AG04449 (cell line): ENCODE data around the gene ALS2CL.

Experiments
- CTCF ChIA-PET: fragments of 350-600 bp; formaldehyde crosslinking; extraction: SDS; loops from one replicate; lab custom pipeline; 2021; ENCODE audit warnings: antibody characterized with exemption; lab: Yijun Ruan, JAX
- POLR2A ChIA-PET: fragments of 400-600, 350-600 bp; formaldehyde crosslinking; extraction: SDS; loops from one replicate; lab custom pipeline; 2020; ENCODE audit warnings: antibody characterized with exemption, inconsistent platforms; lab: Yijun Ruan, JAX
- DNase-seq: peaks from one replicate; pipeline ENCODE4 v3.0.0-alpha.2; 2010; ENCODE audit warnings: low read depth, low spot score
- H3K4me3 ChIP-seq: 2 replicates; pipeline ENCODE4 v1.5.1; 2011; ENCODE audit warnings: low read depth, mild to moderate bottlenecking, control low read depth, low read length
- CTCF ChIP-seq: IDR thresholded peaks from one replicate; pipeline ENCODE4 v1.5.1; 2011; ENCODE audit warnings: mild to moderate bottlenecking, moderate library complexity, low read length, control low read depth, inconsistent platforms; ENCODE audit not compliant: insufficient read depth; ENCODE audit errors: missing control alignments

The ALS2CL gene

GRCh38 chr3:46681856-46682540 lies 11.5 kb downstream of the ALS2CL start:
- no peak for TF ChIP-seq CTCF
- H3K4me3 ChIP-seq: no peak overlapping the region
- no peak for DNase-seq
- ChIA-PET POLR2A (no interaction called here), CTCF (interaction anchor here (0.9 to 1.4 kb wide), 2 partner anchors 10 to 193 kb away, joined by 3 to 4 read pairs; no protein-coding TSS in a partner anchor)

GRCh38 chr3:46681387-46681786 lies 12.1 kb downstream of the ALS2CL start:
- ChIA-PET POLR2A (no interaction called here), CTCF (interaction anchor here (1.4 kb wide), 1 partner anchor 9 kb away, joined by 3 read pairs; no protein-coding TSS in a partner anchor)
- no peak for TF ChIP-seq CTCF
- H3K4me3 ChIP-seq: no peak overlapping the region
- DNase-seq: no peak

- H3K4me3 ChIP-seq: no peak overlapping the region
- DNase-seq: no peak
- ChIA-PET POLR2A (no interaction called here), CTCF (no interaction called here)
- TF ChIP-seq CTCF: no peak
These were observed 13.1 kb downstream of the ALS2CL start for GRCh38 chr3:46680298-46680826.

GRCh38 chr3:46679681-46680080 lies 13.8 kb downstream of the ALS2CL start:
- H3K4me3 ChIP-seq: no peak overlapping the region
- no peak for DNase-seq
- ChIA-PET POLR2A (no interaction called here), CTCF (no interaction called here)
- TF ChIP-seq CTCF: no peak

GRCh38 chr3:46678280-46678679 lies 15.2 kb downstream of the ALS2CL start:
- H3K4me3 ChIP-seq: no peak overlapping the region
- ChIA-PET CTCF (no interaction called here), POLR2A (no interaction called here)
- no peak for TF ChIP-seq CTCF
- DNase-seq: no peak

GRCh38 chr3:46677411-46677726 lies 16.1 kb downstream of the ALS2CL start:
- DNase-seq: no peak
- ChIA-PET CTCF (no interaction called here), POLR2A (no interaction called here)
- TF ChIP-seq CTCF: no peak
- no peak overlapping the region for H3K4me3 ChIP-seq
